ENCODE measurements around the gene GCH1.
"Not testable (repeated sequence)": the region's sequence is repeated elsewhere in the genome, so short reads cannot be mapped to it uniquely, and the experiment has no call there.

Gene GCH1

GRCh38 chr14:54906075-54906474 lies 3.4 kb upstream of the GCH1 start:
- no peaks in the 10 kb centered on the region for H3K36me3 ChIP-seq (ENCODE audit: insufficient read depth, low read length)
- H3K4me3 ChIP-seq (ENCODE audit: low read depth in 1 of 2, low read length in 2 of 2): no peak overlapping the region
- no peak overlapping the region for H3K9ac ChIP-seq (ENCODE audit: low read length)
- H3K4me1 ChIP-seq (ENCODE audit: insufficient read depth, low read length): peaks cover 4% of the 10 kb centered on the region
- H3K27me3 ChIP-seq (ENCODE audit: control insufficient read depth in 1 of 2, insufficient read depth in 2 of 2, low read length in 2 of 2): peaks cover 6 to 7% of the 10 kb centered on the region in 2 donors
- H3K27ac ChIP-seq (ENCODE audit: low read depth, low read length): no peak overlapping the region
- no peaks in the 10 kb centered on the region for H3K9me3 ChIP-seq (ENCODE audit: low read length)

GRCh38 chr14:54902143-54902520 lies 494 bp downstream of the GCH1 start:
- Histone ChIP-seq H3K9ac (ENCODE audit: low read length) (no peak overlapping the region), H3K4me1 (ENCODE audit: insufficient read depth, low read length) (peaks cover 4% of the 10 kb centered on the region), H3K4me3 (ENCODE audit: low read depth in 1 of 2, low read length in 2 of 2) (peak overlapping the region; percentile 62 to 73), H3K9me3 (ENCODE audit: low read length) (no peaks in the 10 kb centered on the region), H3K27ac (ENCODE audit: low read depth, low read length) (peak overlapping the region; percentile 12), H3K36me3 (ENCODE audit: insufficient read depth, low read length) (no peaks in the 10 kb centered on the region), H3K27me3 (ENCODE audit: control insufficient read depth in 1 of 2, insufficient read depth in 2 of 2, low read length in 2 of 2) (peaks cover 6 to 9% of the 10 kb centered on the region in 2 donors)

- Histone ChIP-seq H3K36me3 (ENCODE audit: insufficient read depth, low read length) (no peaks in the 10 kb centered on the region), H3K4me1 (ENCODE audit: insufficient read depth, low read length) (peaks cover 4% of the 10 kb centered on the region), H3K4me3 (ENCODE audit: low read depth in 1 of 2, low read length in 2 of 2) (peak overlapping the region; percentile 62 to 73), H3K9ac (ENCODE audit: low read length) (peak overlapping the region; percentile 15), H3K9me3 (ENCODE audit: low read length) (no peaks in the 10 kb centered on the region), H3K27me3 (ENCODE audit: control insufficient read depth in 1 of 2, insufficient read depth in 2 of 2, low read length in 2 of 2) (peaks cover 6 to 9% of the 10 kb centered on the region in 2 donors), H3K27ac (ENCODE audit: low read depth, low read length) (peak overlapping the region; percentile 12)
These were observed 1.1 kb downstream of the GCH1 start for GRCh38 chr14:54901380-54902142.

- Histone ChIP-seq H3K4me1 (ENCODE audit: insufficient read depth, low read length) (peaks cover 4% of the 10 kb centered on the region), H3K9me3 (ENCODE audit: low read length) (no peaks in the 10 kb centered on the region), H3K27me3 (ENCODE audit: control insufficient read depth in 1 of 2, insufficient read depth in 2 of 2, low read length in 2 of 2) (peaks cover 6 to 9% of the 10 kb centered on the region in 2 donors), H3K4me3 (ENCODE audit: low read depth in 1 of 2, low read length in 2 of 2) (no peak overlapping the region), H3K36me3 (ENCODE audit: insufficient read depth, low read length) (no peaks in the 10 kb centered on the region), H3K9ac (ENCODE audit: low read length) (no peak overlapping the region), H3K27ac (ENCODE audit: low read depth, low read length) (no peak overlapping the region)
These were observed 3.1 kb downstream of the GCH1 start for GRCh38 chr14:54899573-54899972.

GRCh38 chr14:54897809-54898555 lies 4.6 kb downstream of the GCH1 start:
- not testable (repeated sequence) for H3K27ac ChIP-seq (ENCODE audit: low read depth, low read length); H3K9me3 ChIP-seq (ENCODE audit: low read length)

GRCh38 chr14:54895683-54896082 lies 6.9 kb downstream of the GCH1 start:
- Histone ChIP-seq H3K4me3 (ENCODE audit: low read depth in 1 of 2, low read length in 2 of 2) (no peak overlapping the region), H3K36me3 (ENCODE audit: insufficient read depth, low read length) (no peaks in the 10 kb centered on the region), H3K9ac (ENCODE audit: low read length) (no peak overlapping the region), H3K4me1 (ENCODE audit: insufficient read depth, low read length) (no peaks in the 10 kb centered on the region), H3K9me3 (ENCODE audit: low read length) (no peaks in the 10 kb centered on the region), H3K27me3 (ENCODE audit: control insufficient read depth in 1 of 2, insufficient read depth in 2 of 2, low read length in 2 of 2) (no peaks in the 10 kb centered on the region), H3K27ac (ENCODE audit: low read depth, low read length) (no peak overlapping the region)

More at GRCh38 chr14:54897809-54898555, 4.6 kb downstream of the GCH1 start:
- H3K9ac ChIP-seq (ENCODE audit: low read length); H3K36me3 ChIP-seq (ENCODE audit: insufficient read depth, low read length); H3K4me3 ChIP-seq (ENCODE audit: low read depth in 1 of 2, low read length in 2 of 2); H3K27me3 ChIP-seq (ENCODE audit: control insufficient read depth in 1 of 2, insufficient read depth in 2 of 2, low read length in 2 of 2); H3K4me1 ChIP-seq (ENCODE audit: insufficient read depth, low read length): not testable (repeated sequence)

GRCh38 chr14:54894995-54895394 lies 7.6 kb downstream of the GCH1 start:
- Histone ChIP-seq H3K4me1 (ENCODE audit: insufficient read depth, low read length) (no peaks in the 10 kb centered on the region), H3K9ac (ENCODE audit: low read length) (no peak overlapping the region), H3K36me3 (ENCODE audit: insufficient read depth, low read length) (no peaks in the 10 kb centered on the region), H3K27me3 (ENCODE audit: control insufficient read depth in 1 of 2, insufficient read depth in 2 of 2, low read length in 2 of 2) (no peaks in the 10 kb centered on the region), H3K9me3 (ENCODE audit: low read length) (no peaks in the 10 kb centered on the region), H3K27ac (ENCODE audit: low read depth, low read length) (no peak overlapping the region), H3K4me3 (ENCODE audit: low read depth in 1 of 2, low read length in 2 of 2) (no peak overlapping the region)

- H3K4me3 ChIP-seq (ENCODE audit: low read depth in 1 of 2, low read length in 2 of 2): no peak overlapping the region
- H3K4me1 ChIP-seq (ENCODE audit: insufficient read depth, low read length): no peaks in the 10 kb centered on the region
- H3K9ac ChIP-seq (ENCODE audit: low read length): no peak overlapping the region
- H3K27ac ChIP-seq (ENCODE audit: low read depth, low read length): no peak overlapping the region
- no peaks in the 10 kb centered on the region for H3K27me3 ChIP-seq (ENCODE audit: control insufficient read depth in 1 of 2, insufficient read depth in 2 of 2, low read length in 2 of 2)
- H3K36me3 ChIP-seq (ENCODE audit: insufficient read depth, low read length): no peaks in the 10 kb centered on the region
- H3K9me3 ChIP-seq (ENCODE audit: low read length): no peaks in the 10 kb centered on the region
These were observed 9.4 kb downstream of the GCH1 start for GRCh38 chr14:54893151-54893760.

GRCh38 chr14:54891471-54892245 lies 11.0 kb downstream of the GCH1 start:
- H3K27me3 ChIP-seq (ENCODE audit: control insufficient read depth in 1 of 2, insufficient read depth in 2 of 2, low read length in 2 of 2): no peaks in the 10 kb centered on the region
- no peak overlapping the region for H3K4me3 ChIP-seq (ENCODE audit: low read depth in 1 of 2, low read length in 2 of 2)
- no peak overlapping the region for H3K9ac ChIP-seq (ENCODE audit: low read length)
- no peaks in the 10 kb centered on the region for H3K9me3 ChIP-seq (ENCODE audit: low read length)
- H3K27ac ChIP-seq (ENCODE audit: low read depth, low read length): no peak overlapping the region
- H3K4me1 ChIP-seq (ENCODE audit: insufficient read depth, low read length): no peaks in the 10 kb centered on the region
- H3K36me3 ChIP-seq (ENCODE audit: insufficient read depth, low read length): no peaks in the 10 kb centered on the region

- Histone ChIP-seq H3K4me1 (ENCODE audit: insufficient read depth, low read length) (no peaks in the 10 kb centered on the region), H3K27ac (ENCODE audit: low read depth, low read length) (no peak overlapping the region), H3K36me3 (ENCODE audit: insufficient read depth, low read length) (no peaks in the 10 kb centered on the region), H3K9me3 (ENCODE audit: low read length) (no peaks in the 10 kb centered on the region), H3K9ac (ENCODE audit: low read length) (no peak overlapping the region), H3K27me3 (ENCODE audit: control insufficient read depth in 1 of 2, insufficient read depth in 2 of 2, low read length in 2 of 2) (no peaks in the 10 kb centered on the region), H3K4me3 (ENCODE audit: low read depth in 1 of 2, low read length in 2 of 2) (no peak overlapping the region)
These were observed 11.8 kb downstream of the GCH1 start for GRCh38 chr14:54890788-54891187.

- Histone ChIP-seq H3K36me3 (ENCODE audit: insufficient read depth, low read length) (no peaks in the 10 kb centered on the region), H3K27ac (ENCODE audit: low read depth, low read length) (no peak overlapping the region), H3K4me1 (ENCODE audit: insufficient read depth, low read length) (no peaks in the 10 kb centered on the region), H3K4me3 (ENCODE audit: low read depth in 1 of 2, low read length in 2 of 2) (no peak overlapping the region), H3K9me3 (ENCODE audit: low read length) (no peaks in the 10 kb centered on the region), H3K9ac (ENCODE audit: low read length) (no peak overlapping the region), H3K27me3 (ENCODE audit: control insufficient read depth in 1 of 2, insufficient read depth in 2 of 2, low read length in 2 of 2) (no peaks in the 10 kb centered on the region)
These were observed 12.7 kb downstream of the GCH1 start for GRCh38 chr14:54889919-54890318.

Data from muscle layer of colon (tissue), 2 donors.